NCI-H2107 (cell line): ENCODE data around the gene SLC22A23.

Experiments used
- DNase-seq: peaks from one replicate; lab custom pipeline; 2025; lab: John Stamatoyannopoulos, UW

The SLC22A23 gene

DNA sequence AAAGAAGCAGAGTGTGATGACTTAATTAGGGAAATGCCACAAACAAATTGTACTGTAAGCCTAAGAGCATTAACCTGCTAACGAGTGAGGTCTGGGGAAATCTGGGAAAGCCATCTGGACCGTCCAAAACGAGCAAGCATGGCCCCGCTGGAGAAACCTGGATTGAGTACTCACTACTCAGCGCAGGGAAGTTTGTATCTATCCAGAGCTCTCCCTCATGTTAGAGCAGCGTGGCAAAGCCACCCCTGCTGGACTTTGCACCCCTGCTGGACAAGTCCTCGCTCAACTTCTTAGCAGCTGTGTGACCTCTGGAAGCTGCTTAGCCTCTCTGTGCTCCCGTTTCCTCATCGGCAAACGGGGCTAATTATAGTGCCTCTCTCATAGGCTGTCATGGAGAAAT, 160.8 kb downstream of the SLC22A23 start:
- DNase-seq, result no peak

DNA sequence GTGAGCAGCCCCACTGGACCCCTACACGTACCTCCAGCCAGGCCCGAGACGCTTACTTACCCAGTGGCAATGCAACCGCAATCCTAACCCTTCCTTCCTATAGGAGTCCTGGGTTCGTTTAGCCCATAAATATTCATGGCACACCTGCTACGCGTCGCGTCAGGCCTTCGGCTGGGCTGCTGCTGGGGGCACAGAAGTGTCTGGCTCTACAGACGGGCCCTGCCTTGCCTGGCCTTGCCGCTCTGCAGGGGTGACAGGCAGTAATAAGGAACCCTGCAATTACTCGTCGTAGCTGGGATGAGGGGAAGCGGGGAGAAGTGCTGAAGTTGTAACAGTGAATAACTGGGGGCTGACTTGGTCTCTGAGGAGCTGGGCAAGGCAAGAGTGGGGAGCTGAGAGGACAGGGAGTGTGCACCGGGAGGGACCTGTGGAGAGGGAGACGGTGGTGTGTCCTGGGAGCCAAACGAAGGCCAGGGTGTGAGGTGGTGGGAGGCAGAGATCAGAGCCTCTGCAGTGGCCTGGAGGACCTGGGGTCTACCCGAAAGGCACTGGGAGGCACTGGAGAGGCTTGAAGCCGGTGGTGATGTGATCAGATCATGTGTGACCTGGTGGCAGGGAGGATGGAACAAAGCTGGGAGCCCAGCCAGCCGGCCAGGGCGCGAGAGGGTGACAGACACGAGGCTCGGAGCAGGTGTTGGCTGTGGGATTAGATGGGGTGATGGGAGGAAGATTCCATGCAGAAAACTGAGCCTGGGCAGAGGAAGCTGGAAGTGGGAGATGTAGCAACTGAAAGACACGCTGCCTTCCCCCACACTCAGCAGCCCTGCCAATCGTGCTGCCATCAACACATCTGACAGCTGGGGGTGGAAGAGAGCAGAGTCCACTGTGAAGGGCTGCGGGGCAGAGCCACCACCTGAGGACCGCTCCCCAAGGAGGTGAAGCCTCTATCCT, 161.7 kb downstream of the SLC22A23 start:
- DNase-seq, result no peak

DNA sequence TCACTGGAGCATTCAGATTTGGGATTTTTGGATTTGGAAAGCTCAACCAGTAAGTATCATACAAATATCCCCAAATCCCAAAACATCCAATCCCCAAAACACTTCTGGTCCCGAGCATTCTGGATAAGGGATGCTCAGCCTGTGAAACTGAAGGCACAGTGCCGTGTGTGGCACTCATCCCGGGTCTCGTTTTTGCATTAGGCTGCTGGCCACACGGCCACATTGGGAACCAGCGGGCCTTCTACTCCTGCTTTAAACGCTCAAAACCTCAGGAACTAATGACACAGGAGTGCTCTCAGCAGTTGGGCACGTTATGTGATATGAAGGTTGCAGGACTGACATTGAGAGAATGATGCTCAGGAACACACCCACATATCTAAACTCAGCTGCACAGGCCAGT, 162.5 kb downstream of the SLC22A23 start:
- DNase-seq, result no peak

DNA sequence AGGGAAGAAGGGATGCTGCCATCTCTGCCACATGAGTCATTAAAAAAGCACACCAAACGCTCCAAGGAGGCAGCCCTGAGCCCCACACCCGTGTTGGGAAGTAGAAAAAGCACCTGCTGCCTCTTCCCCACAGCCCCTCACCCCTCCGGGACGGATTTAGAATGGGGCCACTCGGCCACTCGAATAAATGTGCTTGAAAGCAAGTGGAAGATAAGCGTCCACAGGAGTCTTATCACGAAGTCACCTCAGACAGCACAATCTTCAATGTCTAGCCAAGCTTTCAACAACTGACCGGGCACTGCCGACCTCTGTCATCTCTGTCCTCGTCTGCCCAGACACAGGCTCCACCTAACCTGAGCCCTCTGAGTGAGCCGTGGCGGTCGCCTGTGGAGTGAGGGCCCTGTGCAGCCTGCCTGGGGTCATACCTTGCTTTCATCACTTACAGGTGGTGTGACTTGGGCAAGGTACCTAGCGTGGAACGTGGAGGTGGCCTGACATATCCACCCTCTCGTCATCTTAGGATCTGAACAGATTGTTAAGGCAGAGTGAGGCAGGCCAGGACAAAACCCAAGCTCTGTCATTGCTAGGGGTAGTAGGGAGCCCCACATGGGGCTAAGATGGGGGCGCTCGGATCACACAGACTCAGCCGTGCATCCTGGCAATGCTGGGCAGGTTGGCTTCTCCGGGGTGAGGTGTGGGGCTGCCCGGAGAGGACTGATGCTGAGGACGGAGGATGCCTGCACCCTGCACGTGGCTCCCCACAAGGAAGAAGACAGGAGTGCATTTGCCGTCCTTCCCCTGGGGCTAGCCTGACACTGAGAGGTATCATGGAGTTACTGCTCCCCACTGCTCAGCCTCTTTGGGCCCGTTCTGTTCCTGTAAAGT, 163.3 kb downstream of the SLC22A23 start:
- DNase-seq, result no peak

DNA sequence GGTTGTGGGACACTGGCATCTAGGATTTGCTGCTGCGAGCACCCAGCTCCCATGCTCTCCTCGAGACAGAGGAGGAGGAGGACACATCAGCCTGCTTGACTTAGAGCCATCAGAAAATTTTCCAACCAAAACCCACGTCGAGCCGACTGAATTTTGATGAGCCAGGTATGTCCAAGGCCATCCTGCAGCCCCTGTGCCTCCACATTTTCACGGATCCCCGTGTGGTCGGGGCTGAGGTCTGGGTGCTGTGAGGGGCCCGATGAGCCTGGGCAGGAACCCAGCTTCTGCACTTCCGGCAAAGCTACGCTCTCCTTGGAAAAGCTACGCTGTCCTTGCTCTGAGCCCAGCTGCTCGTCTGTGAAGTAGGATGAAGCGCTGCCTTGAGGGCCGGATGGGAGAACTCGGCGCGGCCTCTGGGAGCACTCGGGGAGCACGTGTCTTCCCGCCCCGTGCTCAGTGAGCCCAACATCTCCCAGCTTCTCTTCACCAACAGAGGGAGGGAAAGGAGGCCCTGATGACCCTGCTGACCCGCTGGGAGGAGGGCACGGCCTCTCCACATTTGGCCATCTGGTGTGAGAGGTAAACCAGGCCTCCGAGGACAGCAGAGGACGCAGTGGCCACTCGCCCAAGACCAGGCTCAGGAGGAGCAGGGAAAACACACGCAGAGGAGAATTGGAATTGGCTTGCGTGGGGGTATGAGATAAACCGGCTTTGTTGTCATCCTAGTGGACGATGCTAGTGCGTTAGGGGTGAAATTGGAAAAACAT, 164.2 kb downstream of the SLC22A23 start:
- DNase-seq, result no peak

DNA sequence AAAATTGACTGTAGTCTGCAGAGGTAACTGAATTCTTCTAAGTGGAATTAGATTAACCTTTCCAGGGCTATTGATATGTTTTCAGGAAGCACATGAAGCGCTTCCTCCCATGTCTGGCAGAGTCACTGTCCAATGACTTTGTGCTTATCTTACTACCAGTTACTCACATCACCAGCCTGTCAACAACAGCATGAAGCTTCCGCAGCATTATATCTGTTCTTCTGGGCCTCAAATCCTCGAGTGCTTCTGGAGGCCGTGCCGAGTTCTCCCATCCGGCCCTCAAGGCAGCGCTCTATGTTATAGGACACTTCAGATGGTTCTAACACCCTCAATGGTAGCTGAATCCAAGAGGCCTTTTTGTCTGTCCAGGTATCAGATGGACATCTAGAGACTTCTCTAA, 164.9 kb downstream of the SLC22A23 start:
- DNase-seq, result no peak

DNA sequence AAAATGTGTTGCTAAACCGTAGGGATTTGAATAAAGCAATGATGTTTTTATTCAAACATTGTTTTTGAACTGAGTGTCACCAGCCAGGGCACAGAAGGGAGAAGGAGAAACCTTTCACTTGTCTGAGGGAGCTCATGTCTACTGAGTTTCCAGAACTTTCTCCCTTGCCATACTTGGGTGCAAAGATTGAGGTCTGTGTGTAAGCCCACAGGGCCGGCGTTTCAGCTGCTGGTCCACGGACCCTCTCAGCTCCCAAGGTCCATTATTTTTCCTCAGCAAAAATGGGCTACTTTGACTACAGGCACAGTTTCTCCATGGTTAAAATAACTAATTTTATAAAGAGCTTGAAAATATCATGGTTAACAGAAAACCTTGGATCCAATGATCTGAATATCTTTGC, 165.5 kb downstream of the SLC22A23 start:
- DNase-seq, result no peak

DNA sequence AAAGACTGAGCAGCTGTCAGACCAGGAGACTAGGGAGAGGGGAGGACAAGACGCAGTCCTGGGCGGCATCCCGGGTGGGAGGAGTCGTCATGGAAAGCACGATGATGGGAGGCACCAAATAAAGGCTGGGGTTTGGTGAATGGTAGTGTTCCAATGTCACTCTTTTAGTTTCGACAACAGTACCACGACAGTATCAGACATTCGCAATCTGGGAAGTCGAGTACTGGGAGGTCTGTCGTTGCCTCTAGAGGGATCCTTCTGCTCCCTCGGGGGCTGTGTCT, 166.0 kb downstream of the SLC22A23 start:
- no peak for DNase-seq

DNA sequence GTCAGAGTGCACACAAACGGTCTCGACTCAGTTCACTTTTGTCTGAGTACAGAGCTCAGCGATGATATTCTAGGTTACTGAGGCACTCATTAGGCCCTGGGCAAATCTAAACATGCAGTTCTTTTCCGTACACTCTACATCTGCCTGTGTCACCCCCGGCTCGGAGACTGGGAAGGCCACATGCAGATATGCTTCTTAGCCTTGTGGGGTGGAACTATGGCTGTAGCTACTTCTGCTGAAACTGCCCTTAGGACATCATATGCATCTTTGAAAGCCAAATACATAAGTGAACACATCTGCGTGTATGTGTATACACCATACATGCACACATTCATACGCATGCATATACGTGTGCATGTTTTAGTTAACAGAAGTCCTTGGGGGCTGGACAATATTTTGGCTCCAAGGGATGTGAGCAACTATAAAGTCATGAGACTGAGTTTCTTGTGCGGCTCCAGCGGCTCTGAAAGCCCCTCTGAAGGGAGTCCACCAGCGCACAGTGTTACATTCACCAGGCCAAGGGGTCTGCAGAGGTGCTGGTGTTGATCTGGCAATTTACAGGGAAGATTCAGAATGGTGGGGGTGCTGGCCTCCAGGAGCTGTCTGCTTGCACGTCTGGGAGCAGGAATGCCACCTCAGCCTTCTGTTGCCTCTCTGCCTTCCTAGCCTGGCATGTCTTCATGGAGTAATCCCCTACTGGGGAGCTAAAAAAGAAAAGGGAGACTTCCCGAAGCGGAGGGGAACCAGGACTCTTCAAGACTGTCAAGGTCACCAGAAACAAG, 166.5 kb downstream of the SLC22A23 start:
- no peak for DNase-seq

DNA sequence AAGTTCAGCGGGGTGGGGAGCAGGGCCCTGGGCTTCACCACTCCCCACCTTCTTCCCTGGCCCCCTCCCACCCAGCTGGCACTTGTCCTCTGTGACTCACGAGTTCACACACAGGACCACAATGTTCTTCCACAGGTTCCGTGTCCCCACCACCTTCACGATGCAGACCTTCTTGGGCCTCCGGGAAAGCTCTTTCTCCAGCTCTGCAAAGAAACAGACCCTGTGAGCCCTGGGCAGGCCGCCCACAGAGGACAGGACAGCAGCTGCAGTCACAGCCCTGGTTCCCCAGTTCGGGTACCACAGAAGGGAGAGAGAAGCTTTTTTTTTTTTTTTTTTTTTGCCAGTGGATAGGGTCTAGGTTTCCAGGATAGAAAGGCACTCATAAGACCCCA, 167.2 kb downstream of the SLC22A23 start:
- DNase-seq, result no peak

DNA sequence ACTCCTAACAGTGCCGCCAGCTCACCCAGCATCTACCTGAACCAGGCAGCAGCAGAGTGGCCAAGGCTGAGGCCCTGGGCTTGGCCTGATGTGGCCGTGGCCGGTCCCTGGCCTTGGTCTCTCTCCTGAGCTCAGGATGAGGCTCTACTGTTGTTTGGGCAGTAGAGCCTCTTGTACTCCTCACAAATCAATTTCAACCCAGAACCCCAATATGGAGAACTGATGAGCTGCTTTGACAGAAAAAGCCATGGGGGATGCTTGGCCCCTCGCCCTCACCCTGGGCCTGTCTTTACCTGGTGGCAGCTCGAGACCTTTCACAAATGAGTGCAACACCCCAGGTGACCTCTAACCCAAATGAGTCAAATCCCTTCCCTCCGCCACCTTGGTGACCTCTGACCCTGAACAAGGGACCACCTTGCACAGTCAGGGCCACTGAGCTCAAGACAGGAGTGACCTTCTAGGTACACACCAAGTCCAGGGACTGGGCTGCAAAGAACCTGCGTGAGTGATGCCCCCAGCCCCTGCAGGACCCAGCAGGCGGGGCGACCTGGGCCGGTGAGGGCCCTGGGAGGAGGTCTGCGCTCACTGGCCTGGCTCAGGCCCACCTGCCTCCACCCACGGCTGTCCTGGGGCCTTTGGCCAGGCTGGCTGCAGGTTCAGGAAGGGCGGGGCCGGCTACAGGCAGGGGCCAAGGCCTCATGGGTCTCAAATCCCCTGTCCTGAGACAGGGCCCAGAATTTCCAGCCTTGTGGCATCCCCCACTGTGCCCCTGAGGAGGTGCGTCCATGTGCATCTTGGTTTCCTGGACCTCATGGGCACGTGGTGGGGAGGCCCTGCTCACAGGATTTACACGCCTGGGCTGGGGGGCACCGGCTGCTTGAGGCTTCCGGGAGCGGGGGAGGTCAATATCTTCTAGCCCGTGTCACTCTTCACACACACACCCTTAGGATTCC, 167.9 kb downstream of the SLC22A23 start:
- no peak for DNase-seq

DNA sequence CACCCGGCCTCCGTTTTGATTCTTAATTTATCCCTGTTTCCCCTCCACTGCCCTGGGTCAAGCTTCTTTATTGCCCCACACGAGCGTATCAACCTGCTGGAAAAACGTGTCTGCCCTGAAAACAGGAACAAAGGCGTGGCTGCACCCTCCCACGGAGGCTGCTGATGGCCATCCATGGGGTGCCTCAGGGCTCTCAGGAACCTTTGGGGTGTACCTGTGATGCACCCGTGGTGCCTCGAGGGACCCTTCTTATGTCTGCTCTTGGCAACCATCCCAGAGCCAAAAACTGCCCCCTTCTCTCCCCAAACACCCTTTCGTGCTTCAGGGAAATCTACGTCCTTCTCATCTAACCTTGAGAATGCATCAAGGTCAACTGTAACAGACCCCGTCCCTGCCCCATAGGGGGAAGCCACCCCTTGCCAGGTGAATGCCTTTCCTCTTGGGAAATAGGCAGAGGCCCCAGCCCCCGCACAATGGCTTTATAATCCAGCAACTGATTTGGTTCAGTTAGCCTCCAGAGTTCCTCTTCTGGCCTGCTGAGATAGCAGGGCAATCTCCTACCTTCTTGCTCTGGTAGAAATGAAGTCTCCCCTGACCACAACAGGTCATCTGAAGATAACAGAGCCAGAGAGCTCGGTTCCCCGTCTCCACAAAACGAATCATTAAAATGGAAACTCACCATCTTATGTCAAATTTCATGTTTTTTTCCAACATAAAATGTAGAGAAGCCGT, 168.7 kb downstream of the SLC22A23 start:
- no peak for DNase-seq

DNA sequence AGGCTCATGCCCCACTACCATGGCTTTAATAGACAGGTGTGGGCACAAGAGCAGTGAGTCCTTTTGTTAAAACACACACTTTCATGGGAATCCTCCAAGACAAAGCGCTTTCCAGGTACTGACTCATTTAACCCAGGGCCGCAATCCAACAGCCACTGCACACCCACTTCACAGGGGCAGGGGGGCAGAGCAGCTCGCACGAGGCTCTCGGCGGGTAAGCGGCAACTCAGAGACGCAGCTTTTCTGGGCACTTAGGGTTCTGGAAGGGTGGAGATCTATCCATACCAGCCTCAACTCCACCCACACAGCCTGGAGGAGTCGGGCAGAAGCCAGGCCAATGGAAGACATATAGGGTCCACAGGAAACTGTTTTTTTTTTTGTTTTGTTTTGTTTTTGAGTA, 169.5 kb downstream of the SLC22A23 start:
- no peak for DNase-seq

DNA sequence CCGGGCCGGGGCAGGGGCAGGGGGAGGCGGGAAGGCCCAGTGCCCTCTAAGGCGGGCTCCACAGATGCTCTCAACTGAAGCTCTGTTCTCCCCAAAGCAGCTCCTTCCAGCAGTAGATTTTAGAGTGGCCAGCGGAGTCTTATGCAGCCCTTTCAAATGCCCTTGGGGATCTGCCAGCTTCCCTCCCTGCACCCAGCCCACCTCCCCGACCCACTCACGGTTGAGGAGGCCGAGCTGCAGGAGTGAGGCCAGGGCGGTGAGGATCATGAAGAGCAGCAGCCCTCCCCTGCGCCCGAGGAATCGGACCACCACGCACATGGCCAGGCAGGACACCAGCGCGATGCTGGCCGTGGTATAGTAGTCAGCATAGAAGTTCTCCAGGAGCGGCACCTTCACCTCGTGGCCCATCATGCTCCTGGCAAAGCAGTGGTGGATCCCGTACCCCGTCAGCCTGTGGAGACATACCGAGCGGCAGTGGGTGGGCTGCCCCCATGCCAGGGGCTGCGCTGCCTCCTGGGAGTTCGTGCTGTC, 170.1 kb downstream of the SLC22A23 start:
- no peak for DNase-seq

DNA sequence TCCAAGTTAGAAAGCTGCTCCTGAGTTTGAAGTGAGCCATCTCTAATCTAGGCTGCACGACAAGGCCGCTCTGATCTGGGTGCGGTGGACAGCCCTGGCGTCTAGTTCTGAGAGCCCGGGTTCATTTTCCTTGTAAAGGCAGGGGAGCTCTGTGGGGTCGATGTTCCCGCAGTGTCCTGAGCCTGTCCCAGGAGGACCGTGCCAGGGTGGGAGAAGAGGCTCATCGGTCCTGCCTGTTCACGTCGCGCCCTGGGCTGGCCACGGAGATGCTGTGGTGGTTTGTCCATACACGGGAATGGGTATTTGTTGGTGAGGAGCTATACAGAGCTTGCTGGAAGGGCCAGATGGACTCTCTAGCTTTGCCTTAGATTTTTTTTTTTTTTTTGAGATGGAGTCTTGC, 171.1 kb downstream of the SLC22A23 start:
- no peak for DNase-seq

DNA sequence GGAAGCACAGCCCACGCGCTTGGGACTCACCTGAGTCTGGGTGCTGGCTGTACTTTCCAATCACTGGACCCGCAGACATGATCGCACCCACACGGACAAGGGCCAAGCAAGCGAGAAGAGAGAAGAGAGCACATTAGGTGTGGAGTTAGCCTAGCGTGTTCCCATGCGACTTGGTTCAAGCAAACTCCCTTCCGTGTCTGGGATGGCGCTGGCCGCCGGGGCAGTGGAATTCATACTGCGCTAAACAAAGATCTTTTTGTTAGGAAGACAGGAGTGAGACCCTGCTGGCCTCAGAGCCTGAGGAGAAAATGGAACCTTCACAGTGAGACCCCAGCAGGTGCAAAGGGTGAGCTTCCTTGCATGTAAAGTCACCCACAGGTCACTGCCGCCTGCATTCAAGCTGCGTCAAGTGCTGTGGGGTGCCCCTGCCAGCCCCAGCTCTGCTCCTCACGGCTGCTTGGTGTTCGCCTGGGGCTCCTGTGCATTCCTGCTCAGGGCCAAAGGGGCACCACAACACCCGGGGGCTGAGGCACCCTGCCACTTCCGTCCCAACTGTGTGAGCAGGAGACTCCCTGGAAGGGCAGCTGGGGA, 171.7 kb downstream of the SLC22A23 start:
- DNase-seq, result no peak

DNA sequence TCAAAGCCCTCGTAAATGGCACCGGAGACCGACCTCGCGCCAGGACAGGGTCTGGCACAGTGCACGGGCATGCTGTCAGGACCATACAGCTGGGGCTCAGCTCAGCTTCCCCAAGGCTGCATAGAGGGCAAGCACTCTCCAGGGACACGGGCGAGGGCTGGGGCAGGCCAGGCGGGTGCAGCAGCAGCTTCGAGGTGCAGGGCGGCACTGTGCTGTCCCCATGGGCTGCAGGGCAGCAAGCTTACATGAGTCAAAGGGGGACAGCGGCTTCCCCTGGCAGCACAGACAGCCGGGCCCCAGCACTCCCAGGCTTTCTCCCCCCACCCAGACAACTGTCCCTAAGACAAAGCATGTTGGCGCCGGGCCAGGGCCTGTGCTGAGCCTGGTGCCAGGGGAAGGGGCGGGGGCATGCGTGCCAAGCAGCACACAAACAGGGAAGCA, 172.4 kb downstream of the SLC22A23 start:
- no peak for DNase-seq

DNA sequence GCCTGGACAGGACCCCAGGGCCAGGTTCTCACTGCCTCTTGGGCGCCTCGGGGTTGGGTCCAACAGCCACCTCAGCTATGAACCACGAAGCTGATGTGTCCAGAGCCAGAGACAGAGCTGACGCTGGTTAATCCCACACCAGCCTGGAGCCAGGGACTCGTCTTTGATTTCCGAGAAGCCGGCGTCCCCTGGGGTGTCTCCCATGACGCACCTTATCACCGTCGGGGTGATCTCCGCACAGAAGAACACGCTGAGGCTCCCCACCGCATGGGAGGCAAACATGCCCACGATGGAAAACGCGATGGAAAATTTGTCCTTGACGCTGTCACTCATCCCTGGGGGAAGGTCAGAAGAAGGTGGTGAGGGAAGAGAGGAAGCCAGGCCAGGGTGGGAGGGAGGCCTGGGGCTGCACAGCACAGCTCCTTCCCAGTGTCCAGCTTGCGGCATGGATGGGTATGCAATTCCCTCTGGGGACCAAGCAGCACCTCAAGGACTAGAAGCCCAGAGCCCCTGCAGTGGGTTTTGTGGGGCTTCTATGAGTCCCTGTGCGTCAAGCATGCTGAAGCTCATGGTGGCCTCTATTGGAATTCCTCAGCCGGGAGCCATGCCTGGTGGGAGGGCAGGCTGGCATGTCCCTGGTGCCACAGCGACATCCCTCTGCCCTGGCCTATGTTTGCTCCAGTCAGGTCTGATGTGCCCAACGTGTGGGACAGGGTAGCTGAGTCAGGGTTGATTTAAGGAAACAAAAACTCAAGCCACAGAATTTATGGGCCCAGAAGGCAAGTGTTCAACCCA, 173.0 kb downstream of the SLC22A23 start:
- DNase-seq, result no peak
